ENCODE data around the gene LRRIQ1.

DNA sequence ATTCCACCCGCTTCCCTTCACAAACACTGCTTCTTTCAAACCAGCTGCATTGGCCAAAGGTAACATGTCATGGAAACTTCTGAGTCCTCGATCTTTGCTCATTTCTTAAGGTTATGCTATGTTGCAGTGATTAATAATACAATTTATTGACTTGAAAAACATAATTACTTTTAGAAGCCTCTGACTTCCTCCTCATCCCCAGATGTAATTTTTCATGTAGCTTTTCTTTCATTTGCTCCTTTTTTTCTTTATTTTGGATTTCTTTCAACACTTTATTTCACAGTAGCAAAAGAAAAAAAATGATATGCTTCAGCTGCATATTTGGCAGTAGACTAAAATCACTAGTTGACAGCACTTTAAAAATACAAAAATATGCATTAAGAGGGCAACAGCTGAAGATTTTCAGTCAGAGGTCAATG, 116.2 kb downstream of the LRRIQ1 start:
- TF ChIP-seq, protein P1, sequence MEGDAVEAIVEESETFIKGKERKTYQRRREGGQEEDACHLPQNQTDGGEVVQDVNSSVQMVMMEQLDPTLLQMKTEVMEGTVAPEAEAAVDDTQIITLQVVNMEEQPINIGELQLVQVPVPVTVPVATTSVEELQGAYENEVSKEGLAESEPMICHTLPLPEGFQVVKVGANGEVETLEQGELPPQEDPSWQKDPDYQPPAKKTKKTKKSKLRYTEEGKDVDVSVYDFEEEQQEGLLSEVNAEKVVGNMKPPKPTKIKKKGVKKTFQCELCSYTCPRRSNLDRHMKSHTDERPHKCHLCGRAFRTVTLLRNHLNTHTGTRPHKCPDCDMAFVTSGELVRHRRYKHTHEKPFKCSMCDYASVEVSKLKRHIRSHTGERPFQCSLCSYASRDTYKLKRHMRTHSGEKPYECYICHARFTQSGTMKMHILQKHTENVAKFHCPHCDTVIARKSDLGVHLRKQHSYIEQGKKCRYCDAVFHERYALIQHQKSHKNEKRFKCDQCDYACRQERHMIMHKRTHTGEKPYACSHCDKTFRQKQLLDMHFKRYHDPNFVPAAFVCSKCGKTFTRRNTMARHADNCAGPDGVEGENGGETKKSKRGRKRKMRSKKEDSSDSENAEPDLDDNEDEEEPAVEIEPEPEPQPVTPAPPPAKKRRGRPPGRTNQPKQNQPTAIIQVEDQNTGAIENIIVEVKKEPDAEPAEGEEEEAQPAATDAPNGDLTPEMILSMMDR (conservative IDR thresholded peaks at IDR 0.05; ENCODE audit: low read depth in 2 of 2): no peak
- TF ChIP-seq EZH2 (IDR thresholded peaks at IDR 0.05; ENCODE audit: low read depth, unreplicated experiment) (no peak), POLR2AphosphoS5 (IDR thresholded peaks at IDR 0.05; ENCODE audit: low read depth) (no peak), ZNF331 (CRISPR knock-in tag; IDR thresholded peaks at IDR 0.05; ENCODE audit: low read depth) (no peak), EZH2phosphoT487 (IDR thresholded peaks at IDR 0.05; ENCODE audit: unreplicated experiment) (no peak), NANOG (IDR thresholded peaks at IDR 0.05; ENCODE audit: borderline replicate concordance) (no peak)
- TF ChIP-seq, protein P2, sequence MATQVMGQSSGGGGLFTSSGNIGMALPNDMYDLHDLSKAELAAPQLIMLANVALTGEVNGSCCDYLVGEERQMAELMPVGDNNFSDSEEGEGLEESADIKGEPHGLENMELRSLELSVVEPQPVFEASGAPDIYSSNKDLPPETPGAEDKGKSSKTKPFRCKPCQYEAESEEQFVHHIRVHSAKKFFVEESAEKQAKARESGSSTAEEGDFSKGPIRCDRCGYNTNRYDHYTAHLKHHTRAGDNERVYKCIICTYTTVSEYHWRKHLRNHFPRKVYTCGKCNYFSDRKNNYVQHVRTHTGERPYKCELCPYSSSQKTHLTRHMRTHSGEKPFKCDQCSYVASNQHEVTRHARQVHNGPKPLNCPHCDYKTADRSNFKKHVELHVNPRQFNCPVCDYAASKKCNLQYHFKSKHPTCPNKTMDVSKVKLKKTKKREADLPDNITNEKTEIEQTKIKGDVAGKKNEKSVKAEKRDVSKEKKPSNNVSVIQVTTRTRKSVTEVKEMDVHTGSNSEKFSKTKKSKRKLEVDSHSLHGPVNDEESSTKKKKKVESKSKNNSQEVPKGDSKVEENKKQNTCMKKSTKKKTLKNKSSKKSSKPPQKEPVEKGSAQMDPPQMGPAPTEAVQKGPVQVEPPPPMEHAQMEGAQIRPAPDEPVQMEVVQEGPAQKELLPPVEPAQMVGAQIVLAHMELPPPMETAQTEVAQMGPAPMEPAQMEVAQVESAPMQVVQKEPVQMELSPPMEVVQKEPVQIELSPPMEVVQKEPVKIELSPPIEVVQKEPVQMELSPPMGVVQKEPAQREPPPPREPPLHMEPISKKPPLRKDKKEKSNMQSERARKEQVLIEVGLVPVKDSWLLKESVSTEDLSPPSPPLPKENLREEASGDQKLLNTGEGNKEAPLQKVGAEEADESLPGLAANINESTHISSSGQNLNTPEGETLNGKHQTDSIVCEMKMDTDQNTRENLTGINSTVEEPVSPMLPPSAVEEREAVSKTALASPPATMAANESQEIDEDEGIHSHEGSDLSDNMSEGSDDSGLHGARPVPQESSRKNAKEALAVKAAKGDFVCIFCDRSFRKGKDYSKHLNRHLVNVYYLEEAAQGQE (IDR thresholded peaks at IDR 0.05; ENCODE audit: unreplicated experiment): no peak

Data from GM23338 (cell line).